BLaER1 treated with 17β-estradiol and CSF1 and Interleukin-3, amounts not matched to agents 10 nM and 100 nM (cell line): ENCODE data around the gene CLDND2.

Experiments
- H3K27ac ChIP-seq, 11 experiments: shearing (Covaris generic); formaldehyde crosslinking; 2 replicates each; pipeline ENCODE4 v1.8.1; 2022
- H3K27me3 ChIP-seq, 11 experiments: shearing (Covaris generic); formaldehyde crosslinking; 2 replicates each; pipeline ENCODE4 v1.8.1; 2022
- H3K36me3 ChIP-seq, 11 experiments: shearing (Covaris generic); formaldehyde crosslinking; 2 replicates each; pipeline ENCODE4 v1.8.1; 2022
- H3K4me1 ChIP-seq, 10 experiments: shearing (Covaris generic); formaldehyde crosslinking; 2 replicates each; pipeline ENCODE4 v1.8.1; 2022
- H3K4me2 ChIP-seq, 11 experiments: shearing (Covaris generic); formaldehyde crosslinking; 2 replicates each; pipeline ENCODE4 v1.8.1; 2022
- H3K4me3 ChIP-seq, 10 experiments: shearing (Covaris generic); formaldehyde crosslinking; 2 replicates each; pipeline ENCODE4 v1.8.1; 2022
- H3K9ac ChIP-seq, 11 experiments: shearing (Covaris generic); formaldehyde crosslinking; 2 replicates each; pipeline ENCODE4 v1.8.1; 2022
- H3K9me3 ChIP-seq, 11 experiments: shearing (Covaris generic); formaldehyde crosslinking; replicated peaks in 1 of 11; 2 replicates each; pipeline ENCODE4 v1.8.1; 2022
- H4K20me1 ChIP-seq, 11 experiments: shearing (Covaris generic); formaldehyde crosslinking; 2 replicates each; pipeline ENCODE4 v1.8.1; 2022
- Cebpa-rat ChIP-seq, 11 experiments: shearing (Covaris generic); IDR thresholded peaks; 2 replicates each; pipeline ENCODE4 v1.8.1; 2022

CLDND2 gene

GRCh38 chr19:51337861-51338562 is 30.8 kb downstream of the CLDND2 start:
- peaks cover 9 to 30% (median 25%) of the 10 kb centered on the region in 10 experiments; a peak in 17 of 20 replicates for H3K4me1 ChIP-seq
- H3K9ac ChIP-seq = peak overlapping the region; percentile 53 to 83 (median 75); a peak in 21 of 22 replicates
- H3K36me3 ChIP-seq = no peaks in the 10 kb centered on the region
- H3K9me3 ChIP-seq = 0 out of 22 replicates have a peak, but pooled peaks cover 0 to 6% (median 0%) of the 10 kb centered on the region in 11 experiments
- peaks cover 0 to 19% (median 11%) of the 10 kb centered on the region in 11 experiments; a peak in 18 of 22 replicates for H3K27me3 ChIP-seq
- H4K20me1 ChIP-seq = no peaks in the 10 kb centered on the region
- peak overlapping the region; percentile 78 to 98 (median 91) for H3K4me2 ChIP-seq
- H3K4me3 ChIP-seq = peak overlapping the region; percentile 59 to 77 (median 68); a peak in 19 of 20 replicates
- peak overlapping the region in 9 of 11 experiments; percentile 51 to 77 (median 73); a peak in 18 of 22 replicates for H3K27ac ChIP-seq
- no peak for TF ChIP-seq Cebpa-rat (IDR thresholded peaks at IDR 0.05)

GRCh38 chr19:51337141-51337860 is 31.5 kb downstream of the CLDND2 start:
- H3K4me3 ChIP-seq = no peak overlapping the region

GRCh38 chr19:51333836-51334460 is 34.9 kb downstream of the CLDND2 start:
- Histone ChIP-seq H3K9ac (no peak overlapping the region), H3K36me3 (peaks cover 4 to 17% (median 7%) of the 10 kb centered on the region in 11 experiments; a peak in 12 of 22 replicates), H3K4me1 (peaks cover 5 to 10% (median 8%) of the 10 kb centered on the region in 10 experiments; a peak in 14 of 20 replicates), H3K27ac (no peak overlapping the region), H3K27me3 (no peaks in the 10 kb centered on the region; a peak in 2 of 22 replicates), H3K4me3 (no peak overlapping the region), H3K9me3 (peaks cover 8 to 27% (median 15%) of the 10 kb centered on the region in 11 experiments), H3K4me2 (no peak overlapping the region), H4K20me1 (no peaks in the 10 kb centered on the region)
- no peak for TF ChIP-seq Cebpa-rat (IDR thresholded peaks at IDR 0.05)

More at GRCh38 chr19:51337141-51337860, 31.5 kb downstream of the CLDND2 start:
- Histone ChIP-seq H3K27ac (peak overlapping the region in 1 of 11 experiments; percentile 73; a peak in 1 of 22 replicates), H3K27me3 (peaks cover 0 to 19% (median 11%) of the 10 kb centered on the region in 11 experiments; a peak in 18 of 22 replicates), H3K4me2 (no peak overlapping the region), H3K9ac (peak overlapping the region in 2 of 11 experiments; percentile 78; a peak in 1 of 22 replicates), H3K9me3 (peaks cover 0 to 7% (median 0%) of the 10 kb centered on the region in 11 experiments; a peak in 1 of 22 replicates), H4K20me1 (no peaks in the 10 kb centered on the region), H3K4me1 (peaks cover 5 to 27% (median 22%) of the 10 kb centered on the region in 10 experiments; a peak in 17 of 20 replicates), H3K36me3 (peaks cover 0 to 3% (median 0%) of the 10 kb centered on the region in 11 experiments; a peak in 1 of 22 replicates)
- TF ChIP-seq Cebpa-rat (IDR thresholded peaks at IDR 0.05) = no peak

- H3K27me3 ChIP-seq = peaks cover 20 to 22% (median 22%) of the 10 kb centered on the region in 11 experiments
- H4K20me1 ChIP-seq = no peaks in the 10 kb centered on the region
- no peak overlapping the region for H3K4me2 ChIP-seq
- H3K27ac ChIP-seq = no peak overlapping the region
- H3K9ac ChIP-seq = no peak overlapping the region
- H3K4me3 ChIP-seq = no peak overlapping the region
- peaks cover 0 to 7% (median 0%) of the 10 kb centered on the region in 10 experiments; a peak in 4 of 20 replicates for H3K4me1 ChIP-seq
- peaks cover 4 to 17% (median 7%) of the 10 kb centered on the region in 11 experiments; a peak in 12 of 22 replicates for H3K36me3 ChIP-seq
- TF ChIP-seq Cebpa-rat (IDR thresholded peaks at IDR 0.05) = no peak
- H3K9me3 ChIP-seq = peaks cover 8 to 35% (median 15%) of the 10 kb centered on the region in 11 experiments
Observed at GRCh38 chr19:51331716-51332115, 37.1 kb downstream of the CLDND2 start.

- H3K27ac ChIP-seq = no peak overlapping the region
- H3K36me3 ChIP-seq = peaks cover 4 to 17% (median 7%) of the 10 kb centered on the region in 11 experiments; a peak in 12 of 22 replicates
- H3K9ac ChIP-seq = no peak overlapping the region
- H3K4me1 ChIP-seq = peaks cover 0 to 7% (median 0%) of the 10 kb centered on the region in 10 experiments; a peak in 4 of 20 replicates
- no peaks in the 10 kb centered on the region for H4K20me1 ChIP-seq
- peaks cover 21 to 27% (median 24%) of the 10 kb centered on the region in 11 experiments for H3K27me3 ChIP-seq
- TF ChIP-seq Cebpa-rat (IDR thresholded peaks at IDR 0.05) = no peak
- no peak overlapping the region for H3K4me2 ChIP-seq
- no peak overlapping the region for H3K4me3 ChIP-seq
- peaks cover 8 to 36% (median 15%) of the 10 kb centered on the region in 11 experiments for H3K9me3 ChIP-seq
Observed at GRCh38 chr19:51331193-51331592, 37.6 kb downstream of the CLDND2 start.

- peaks cover 8 to 36% (median 15%) of the 10 kb centered on the region in 11 experiments for H3K9me3 ChIP-seq
- peaks cover 21 to 35% (median 31%) of the 10 kb centered on the region in 11 experiments for H3K27me3 ChIP-seq
- H3K4me3 ChIP-seq = no peak overlapping the region
- H3K36me3 ChIP-seq = peaks cover 4 to 17% (median 7%) of the 10 kb centered on the region in 11 experiments; a peak in 12 of 22 replicates
- H3K4me1 ChIP-seq = peaks cover 0 to 7% (median 0%) of the 10 kb centered on the region in 10 experiments; a peak in 4 of 20 replicates
- no peak overlapping the region for H3K27ac ChIP-seq
- H4K20me1 ChIP-seq = no peaks in the 10 kb centered on the region
- H3K4me2 ChIP-seq = no peak overlapping the region
- H3K9ac ChIP-seq = no peak overlapping the region
- TF ChIP-seq Cebpa-rat (IDR thresholded peaks at IDR 0.05) = no peak
Observed at GRCh38 chr19:51330366-51330765, 38.4 kb downstream of the CLDND2 start.

GRCh38 chr19:51329411-51329810 is 39.4 kb downstream of the CLDND2 start:
- peaks cover 8 to 36% (median 15%) of the 10 kb centered on the region in 11 experiments for H3K9me3 ChIP-seq
- H3K27ac ChIP-seq = no peak overlapping the region
- no peak for TF ChIP-seq Cebpa-rat (IDR thresholded peaks at IDR 0.05)
- peaks cover 21 to 35% (median 31%) of the 10 kb centered on the region in 11 experiments for H3K27me3 ChIP-seq
- H3K4me1 ChIP-seq = peaks cover 0 to 7% (median 0%) of the 10 kb centered on the region in 10 experiments; a peak in 4 of 20 replicates
- H3K9ac ChIP-seq = no peak overlapping the region
- no peak overlapping the region for H3K4me2 ChIP-seq
- peaks cover 4 to 17% (median 7%) of the 10 kb centered on the region in 11 experiments; a peak in 12 of 22 replicates for H3K36me3 ChIP-seq
- H4K20me1 ChIP-seq = peaks cover 0 to under 1% (median 0%) of the 10 kb centered on the region in 11 experiments; a peak in 1 of 22 replicates
- H3K4me3 ChIP-seq = no peak overlapping the region
